ENCODE data around the gene WDR86.

WDR86 gene

GRCh38 chr7:151427705-151428377 is 18.0 kb upstream of the WDR86 start:
- no peak for ATAC-seq

GRCh38 chr7:151426904-151427704 is 17.3 kb upstream of the WDR86 start:
- ATAC-seq = no peak

- ATAC-seq = no peak
These were observed 16.6 kb upstream of the WDR86 start for GRCh38 chr7:151426441-151426903.

GRCh38 chr7:151425670-151426440 is 16.0 kb upstream of the WDR86 start:
- ATAC-seq = no peak

GRCh38 chr7:151424799-151425198 is 15.0 kb upstream of the WDR86 start:
- ATAC-seq = no peak

- ATAC-seq = no peak
These were observed 14.1 kb upstream of the WDR86 start for GRCh38 chr7:151423936-151424335.

GRCh38 chr7:151423226-151423625 is 13.4 kb upstream of the WDR86 start:
- ATAC-seq = no peak

- no peak for ATAC-seq
These were observed 12.4 kb upstream of the WDR86 start for GRCh38 chr7:151422212-151422611.

- no peak for ATAC-seq
These were observed 10.3 kb upstream of the WDR86 start for GRCh38 chr7:151420144-151420543.

- no peak for ATAC-seq
These were observed 7.1 kb upstream of the WDR86 start for GRCh38 chr7:151416941-151417315.

- ATAC-seq = no peak
These were observed 6.5 kb upstream of the WDR86 start for GRCh38 chr7:151416112-151416940.

- ATAC-seq = no peak
These were observed 5.7 kb upstream of the WDR86 start for GRCh38 chr7:151415375-151416105.

- ATAC-seq = no peak
These were observed 3.4 kb upstream of the WDR86 start for GRCh38 chr7:151413241-151413640.

GRCh38 chr7:151412318-151412717 is 2.5 kb upstream of the WDR86 start:
- ATAC-seq = no peak

- no peak for ATAC-seq
These were observed 1.7 kb upstream of the WDR86 start for GRCh38 chr7:151411551-151411950.

GRCh38 chr7:151410405-151411390 is 860 bp upstream of the WDR86 start:
- ATAC-seq = no peak

GRCh38 chr7:151408839-151409666 is 785 bp downstream of the WDR86 start:
- peak in 1 of 2 donors; percentile 50 for ATAC-seq

- no peak for ATAC-seq
These were observed 1.4 kb downstream of the WDR86 start for GRCh38 chr7:151408498-151408838.

GRCh38 chr7:151406886-151407583 is 2.8 kb downstream of the WDR86 start:
- ATAC-seq = no peak
